KG1 (cell line): Measurements from ENCODE around the gene PLXNA1.

Experiments
- DNase-seq: peaks from one replicate; lab custom pipeline; 2025; lab: John Stamatoyannopoulos, UW

Gene PLXNA1

DNA sequence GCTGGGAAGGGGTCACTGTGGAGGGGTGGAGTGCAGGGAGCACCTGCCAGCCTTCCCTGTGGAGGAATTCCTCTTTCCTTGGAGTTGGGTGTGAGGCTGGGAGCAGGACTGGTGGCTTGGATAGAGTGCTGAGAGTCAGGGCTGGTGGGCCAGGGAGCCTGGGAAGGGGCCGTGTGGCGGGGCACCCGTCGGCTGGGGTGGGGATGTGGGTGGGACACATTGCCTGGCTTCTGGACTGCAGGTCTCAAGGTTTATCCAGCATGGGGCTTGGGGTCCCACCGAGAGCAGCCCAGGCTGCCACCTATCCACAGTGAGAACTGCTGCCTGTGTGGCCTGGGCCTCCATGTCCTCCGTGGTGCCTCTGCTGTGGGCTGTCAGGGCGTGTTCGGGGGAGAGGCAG is 4.7 kb downstream of the PLXNA1 start:
- no peak for DNase-seq

DNA sequence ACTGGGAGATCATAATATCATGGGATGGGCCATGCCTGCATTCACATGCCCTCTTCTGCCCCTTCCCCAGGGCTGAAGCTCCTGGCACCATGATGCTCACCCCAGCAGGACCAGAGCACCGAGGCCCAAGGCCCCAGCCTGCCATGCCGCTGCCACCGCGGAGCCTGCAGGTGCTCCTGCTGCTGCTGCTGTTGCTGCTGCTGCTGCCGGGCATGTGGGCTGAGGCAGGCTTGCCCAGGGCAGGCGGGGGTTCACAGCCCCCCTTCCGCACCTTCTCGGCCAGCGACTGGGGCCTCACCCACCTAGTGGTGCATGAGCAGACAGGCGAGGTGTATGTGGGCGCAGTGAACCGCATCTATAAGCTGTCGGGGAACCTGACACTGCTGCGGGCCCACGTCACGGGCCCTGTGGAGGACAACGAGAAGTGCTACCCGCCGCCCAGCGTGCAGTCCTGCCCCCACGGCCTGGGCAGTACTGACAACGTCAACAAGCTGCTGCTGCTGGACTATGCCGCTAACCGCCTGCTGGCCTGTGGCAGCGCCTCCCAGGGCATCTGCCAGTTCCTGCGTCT is 5.6 kb downstream of the PLXNA1 start:
- DNase-seq = no peak

GRCh38 chr3:126989316-126990023 is 6.6 kb downstream of the PLXNA1 start:
- no peak for DNase-seq

- no peak for DNase-seq
These were observed 7.2 kb downstream of the PLXNA1 start for GRCh38 chr3:126990024-126990700.

DNA sequence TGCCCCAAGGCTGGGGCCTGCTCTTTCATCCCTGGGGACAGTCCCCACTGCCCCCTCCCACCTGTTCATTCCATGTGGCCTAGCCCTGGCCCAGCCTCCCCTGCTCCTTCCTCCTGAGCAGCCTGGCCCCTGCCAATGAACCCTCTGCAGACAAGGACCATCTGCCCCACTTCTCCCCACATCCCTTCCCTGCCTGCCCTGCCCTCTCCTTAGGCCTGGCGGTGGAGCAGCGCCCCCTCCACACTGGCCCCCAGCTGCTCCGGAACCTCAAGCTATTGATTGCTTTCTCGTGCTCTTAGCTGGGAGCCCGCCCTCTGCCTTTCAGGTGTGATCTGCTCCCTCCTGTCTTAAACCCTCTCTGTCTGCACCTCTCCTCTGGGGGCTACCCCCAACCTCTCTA is 8.0 kb downstream of the PLXNA1 start:
- no peak for DNase-seq

DNA sequence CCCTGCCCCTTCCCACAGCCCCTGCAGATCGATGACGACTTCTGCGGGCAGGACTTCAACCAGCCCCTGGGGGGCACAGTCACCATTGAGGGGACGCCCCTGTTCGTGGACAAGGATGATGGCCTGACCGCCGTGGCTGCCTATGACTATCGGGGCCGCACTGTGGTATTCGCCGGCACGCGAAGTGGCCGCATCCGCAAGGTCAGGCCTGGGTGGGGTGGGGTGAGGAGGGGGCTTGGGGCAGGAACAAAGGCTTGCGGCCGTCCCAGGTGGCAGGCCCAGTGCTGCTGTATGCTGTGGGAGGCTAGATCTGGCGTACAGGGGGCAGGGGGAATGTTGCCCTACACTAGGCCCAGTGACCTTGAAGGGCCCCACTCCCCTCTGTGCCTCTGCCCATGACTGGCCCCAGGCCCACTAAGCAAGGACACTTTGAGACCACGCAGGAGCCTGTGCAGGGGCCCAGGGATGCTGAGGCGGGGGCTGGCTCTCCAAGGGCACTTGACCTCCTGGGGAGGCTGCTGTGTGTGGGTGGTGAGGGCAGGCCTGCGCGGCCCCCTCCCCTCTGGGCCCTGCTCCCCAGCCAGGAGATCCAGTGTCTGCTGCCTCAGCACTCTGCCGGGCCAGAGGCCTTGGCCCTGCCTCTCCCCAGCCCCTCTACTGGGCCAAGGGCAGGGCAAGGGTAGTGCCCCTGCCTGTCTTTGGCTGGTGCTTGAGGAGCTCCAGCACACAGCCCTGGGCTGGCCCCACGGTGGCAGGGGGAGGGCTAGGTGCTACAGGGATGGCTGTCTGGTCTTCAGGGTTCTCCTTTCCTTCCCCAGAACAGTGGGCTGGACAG is 8.7 kb downstream of the PLXNA1 start:
- DNase-seq = no peak

DNA sequence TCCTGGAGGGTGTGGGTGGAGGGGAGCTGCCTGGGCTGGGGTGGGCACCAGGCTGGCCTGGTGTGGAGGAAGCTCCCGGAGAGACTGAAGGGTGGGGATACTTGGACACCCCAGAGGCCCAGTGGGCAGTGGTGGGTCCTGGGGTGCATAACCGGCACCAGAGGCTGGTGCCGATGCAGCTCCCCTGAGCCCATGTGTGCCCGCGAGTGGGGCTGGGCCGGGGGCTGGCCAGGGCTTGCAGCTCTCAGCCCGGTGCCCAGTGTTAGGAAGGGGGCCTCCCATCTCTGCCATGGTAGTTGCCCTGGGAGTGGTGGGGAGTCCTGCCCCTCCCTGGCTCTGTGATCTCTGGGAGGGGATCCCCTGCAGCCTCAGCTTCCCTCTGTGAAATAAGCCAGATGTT is 9.3 kb downstream of the PLXNA1 start:
- DNase-seq = no peak

- DNase-seq = no peak
These were observed 9.9 kb downstream of the PLXNA1 start for GRCh38 chr3:126992776-126993175.

DNA sequence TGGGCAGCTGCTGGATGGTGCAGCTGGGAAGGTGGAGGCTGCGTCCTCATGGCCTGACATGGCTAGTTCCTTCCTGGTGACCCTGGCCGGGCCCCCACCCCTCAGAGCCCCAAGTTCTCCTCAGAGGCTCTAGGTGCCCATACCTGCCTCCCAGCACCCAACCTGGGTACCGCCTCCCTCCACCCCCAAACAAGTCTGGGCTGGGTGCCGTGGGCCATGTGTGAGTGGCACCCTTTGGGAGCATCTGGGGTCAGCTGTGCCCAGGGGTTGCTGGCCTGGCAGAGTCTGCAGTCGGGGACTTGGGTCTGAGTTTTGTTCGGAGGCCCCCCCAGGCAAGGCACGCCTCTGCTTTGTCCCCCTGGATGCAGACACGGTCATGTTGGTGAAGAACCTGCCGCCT is 10.5 kb downstream of the PLXNA1 start:
- no peak for DNase-seq

- DNase-seq = no peak
These were observed 11.8 kb downstream of the PLXNA1 start for GRCh38 chr3:126994661-126995245.

GRCh38 chr3:126995254-126995780 is 12.4 kb downstream of the PLXNA1 start:
- DNase-seq = no peak

DNA sequence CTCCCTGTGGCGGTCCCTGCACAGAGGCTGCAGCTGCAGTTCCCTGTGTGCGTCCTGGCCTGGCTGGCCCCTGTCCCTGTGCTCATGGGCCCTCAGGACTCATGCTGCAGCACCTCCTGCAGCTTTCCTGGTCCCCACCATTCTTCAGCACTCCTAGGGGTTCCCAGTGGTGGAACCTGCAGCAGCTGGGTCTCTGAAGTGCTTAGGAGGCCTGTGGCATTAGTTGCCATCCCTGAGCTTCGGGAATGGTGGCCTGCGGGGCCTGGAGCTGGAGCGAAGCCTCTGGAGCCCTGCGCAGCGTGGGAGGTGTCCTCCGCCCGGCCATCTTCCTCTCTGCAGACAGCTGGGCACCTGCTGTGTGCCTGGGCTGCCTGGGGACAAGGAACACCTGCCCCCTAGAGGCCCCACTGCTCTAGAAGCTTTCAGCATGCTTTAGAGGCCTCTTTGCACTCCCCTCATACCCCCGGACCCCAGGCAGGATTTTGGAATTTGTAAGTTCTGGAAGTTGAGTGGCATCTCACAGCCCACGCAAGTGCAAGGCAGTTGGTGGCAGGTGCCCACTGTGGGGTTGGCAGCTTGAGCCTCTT is 13.1 kb downstream of the PLXNA1 start:
- DNase-seq = no peak

- DNase-seq = no peak
These were observed 14.0 kb downstream of the PLXNA1 start for GRCh38 chr3:126996905-126997304.

DNA sequence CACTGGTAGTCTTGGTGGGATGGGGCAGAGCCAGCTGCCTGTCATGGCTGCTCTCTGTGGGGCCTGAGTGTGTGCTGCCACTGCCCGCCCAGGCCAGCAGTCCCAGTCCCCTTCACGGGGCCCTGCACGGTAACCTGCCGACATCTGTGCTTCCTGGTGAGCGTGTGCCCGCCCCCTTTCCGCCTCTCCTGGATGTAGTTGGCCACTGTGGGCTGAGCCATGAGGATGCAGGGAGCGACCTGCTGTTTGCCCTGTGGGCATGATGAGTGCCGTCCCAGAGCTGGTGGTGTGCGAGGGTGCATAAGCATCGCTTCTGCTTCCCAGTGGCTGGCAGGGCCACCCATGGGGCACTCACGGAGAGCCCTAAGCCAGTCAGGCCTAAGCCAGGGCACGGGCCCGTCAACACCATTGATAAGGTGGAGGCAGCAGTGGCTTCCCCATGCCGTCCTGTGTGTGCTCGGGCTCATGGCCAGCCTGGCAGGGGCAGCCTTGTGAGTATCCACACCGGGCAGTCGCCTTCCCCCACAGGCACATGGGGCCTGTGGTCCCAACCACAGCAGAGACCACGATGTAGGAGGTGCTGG is 14.6 kb downstream of the PLXNA1 start:
- no peak for DNase-seq

DNA sequence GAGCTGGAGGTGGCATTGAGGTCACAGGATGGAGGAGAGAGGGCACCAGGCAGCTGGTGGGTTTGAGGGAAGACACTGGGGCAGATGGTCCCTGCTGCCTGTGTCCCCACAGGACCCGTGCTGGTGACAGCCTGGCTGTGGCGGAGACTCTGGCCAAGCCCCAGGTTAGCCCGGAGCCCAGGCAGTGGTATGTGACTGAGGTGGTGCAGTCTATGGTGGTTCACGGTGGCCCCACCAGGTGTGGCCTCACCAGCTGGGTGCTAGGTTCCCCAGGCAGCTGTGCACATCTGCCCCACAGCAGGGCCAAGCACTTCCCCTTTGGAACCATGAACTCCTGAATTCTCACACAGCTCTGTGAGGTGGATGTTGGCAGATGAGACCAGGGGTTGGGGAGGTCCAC is 15.4 kb downstream of the PLXNA1 start:
- no peak for DNase-seq

GRCh38 chr3:126998728-126999127 is 15.8 kb downstream of the PLXNA1 start:
- no peak for DNase-seq

GRCh38 chr3:126999383-126999782 is 16.5 kb downstream of the PLXNA1 start:
- DNase-seq = no peak

DNA sequence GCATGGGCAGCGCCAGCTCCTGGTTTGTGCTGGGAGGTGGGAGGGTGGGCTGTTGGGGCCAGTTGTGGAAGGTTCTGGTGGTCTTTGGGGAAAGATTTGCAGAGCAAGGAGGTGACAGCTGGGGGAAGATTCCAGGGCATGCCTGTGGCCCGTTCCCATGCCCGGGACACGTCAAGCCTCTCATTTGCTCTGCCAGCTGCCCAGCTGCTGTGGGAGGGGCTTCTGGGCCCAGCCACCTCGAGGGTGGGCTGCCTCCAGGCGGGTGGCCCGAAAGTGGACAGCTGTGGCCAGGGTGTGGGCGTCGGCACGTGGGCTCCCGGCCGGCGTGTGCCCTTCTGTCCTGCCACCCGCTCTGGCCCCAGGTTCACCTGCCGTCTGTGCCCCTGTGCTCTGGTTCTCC is 17.2 kb downstream of the PLXNA1 start:
- no peak for DNase-seq

- no peak for DNase-seq
These were observed 17.8 kb downstream of the PLXNA1 start for GRCh38 chr3:127000761-127001160.

DNA sequence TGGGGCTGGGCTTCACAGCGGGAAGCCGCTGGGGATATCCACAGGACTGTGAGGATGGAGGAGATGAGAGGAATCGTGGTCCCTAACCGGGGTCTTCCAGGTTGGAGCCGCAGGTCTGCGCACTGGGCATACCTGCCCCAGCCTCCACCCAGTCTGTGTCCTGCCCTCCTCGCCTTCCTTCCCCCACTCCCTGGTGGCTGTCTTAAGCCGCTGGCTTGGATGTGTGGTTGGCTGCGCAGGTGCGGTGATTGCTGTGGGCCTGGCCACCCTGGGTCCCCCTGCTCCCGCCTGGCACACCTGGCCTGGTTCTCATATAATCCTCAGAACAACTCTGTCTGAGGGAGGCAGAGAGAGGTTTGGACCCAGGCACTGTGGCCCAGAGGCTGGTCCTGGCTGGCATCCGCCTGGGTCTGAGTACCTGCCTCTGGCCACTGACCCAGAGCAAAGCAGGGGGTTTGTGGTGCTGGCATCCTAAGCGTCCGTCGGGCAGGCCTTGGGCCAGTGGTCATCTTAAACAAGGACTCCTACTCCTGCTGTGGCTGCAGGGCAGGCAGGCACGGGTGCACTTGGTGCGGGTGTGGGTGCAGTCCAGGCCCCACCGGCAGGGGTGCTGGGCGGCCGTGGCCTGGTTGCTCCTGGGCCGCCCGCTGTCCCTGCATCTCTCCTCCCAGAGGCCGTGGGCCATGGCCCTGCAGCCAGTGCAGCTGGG is 18.7 kb downstream of the PLXNA1 start:
- no peak for DNase-seq
